Measurements from ENCODE around the gene SNED1. TPM values are rescaled to one million over a fixed set of nuclear protein-coding genes. Genes with fewer than 3 reads are reported as not detected.

SNED1 gene
- polyA plus RNA-seq, 1 donor (not counting 4 experiments of a cell fraction or from before 2014, with no cell fraction given), result 0.12 TPM

DNA sequence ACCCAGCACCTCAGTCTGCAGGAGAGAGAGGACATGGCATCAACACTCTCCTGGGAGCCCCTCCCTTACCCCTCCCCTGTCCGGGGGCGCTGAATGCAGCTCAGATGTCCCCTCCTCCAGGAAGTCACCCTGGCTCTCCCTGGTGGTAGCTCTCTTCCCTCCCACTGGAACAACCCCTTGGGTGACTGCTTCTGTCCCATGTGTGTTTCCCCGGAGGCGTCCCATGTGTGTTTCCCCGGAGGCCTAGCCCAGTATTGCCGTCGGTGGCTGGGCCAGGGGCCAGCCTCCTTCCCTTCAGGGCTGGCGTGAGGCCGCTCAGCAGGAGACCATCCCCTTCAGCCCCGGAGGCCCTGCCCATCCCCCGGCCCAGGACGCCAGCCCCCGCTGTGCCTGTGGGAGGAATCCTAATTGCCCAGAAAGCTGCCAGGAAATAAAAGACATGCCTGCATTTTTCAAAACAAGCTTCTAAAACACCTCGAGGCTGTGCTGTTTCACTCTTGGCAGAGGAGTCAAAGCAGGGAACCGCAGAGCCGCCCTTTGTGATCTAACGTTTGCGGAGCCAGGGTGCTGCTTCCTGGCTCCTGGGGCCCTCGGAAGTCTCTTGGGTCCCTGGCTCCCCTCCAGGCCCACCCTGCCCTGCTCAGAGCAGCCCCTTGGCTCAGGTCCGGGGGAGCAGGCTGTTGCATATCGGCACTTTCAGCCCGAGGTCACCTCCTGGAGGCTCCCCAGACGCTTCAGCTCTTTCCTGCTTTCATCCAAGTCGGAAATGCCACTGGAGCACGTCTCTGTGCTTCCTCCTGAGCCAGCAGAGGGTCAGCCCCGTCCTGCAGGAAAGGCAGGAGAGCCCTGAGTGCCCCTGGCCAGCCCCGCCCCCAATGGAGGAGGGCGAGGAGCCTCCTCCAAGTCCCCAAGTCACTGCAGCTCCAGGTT is 11.4 kb downstream of the SNED1 start:
- Histone ChIP-seq H3K9me1 (ENCODE audit: control insufficient read depth, extremely low read depth, insufficient read depth, low read length) (no peaks in the 10 kb centered on the region), H3K79me2 (ENCODE audit: control insufficient read depth, insufficient read depth, low read length) (no peaks in the 10 kb centered on the region), H3K27me3 (ENCODE audit: control insufficient read depth, extremely low read depth, insufficient read depth, low read length) (peaks cover 22% of the 10 kb centered on the region), H3K4me3 (ENCODE audit: control insufficient read depth in 2 of 3, extremely low read depth in 1 of 3, insufficient read depth in 2 of 3, low read depth in 1 of 3, low read length in 3 of 3) (peak overlapping the region in 2 of 3 experiments; percentile 54 to 57), H4K20me1 (ENCODE audit: control insufficient read depth, extremely low read depth, insufficient read depth, low read length) (no peaks in the 10 kb centered on the region), H2AFZ (ENCODE audit: control insufficient read depth, low read length) (peak overlapping the region; percentile 89), H3K9ac (ENCODE audit: control insufficient read depth, extremely low read depth, insufficient read depth, low read length) (peak overlapping the region; percentile 33), H3K36me3 (ENCODE audit: control insufficient read depth in 2 of 2, extremely low read depth in 1 of 2, insufficient read depth in 2 of 2, low read length in 2 of 2) (no peaks in the 10 kb centered on the region), H3K9me3 (ENCODE audit: control insufficient read depth, low read depth, low read length) (no peaks in the 10 kb centered on the region), H3K4me2 (ENCODE audit: control insufficient read depth, extremely low read depth, insufficient read depth, low read depth, low read length) (peak overlapping the region; percentile 89), H3K27ac (ENCODE audit: control insufficient read depth, insufficient read depth, low read length) (no peak overlapping the region), H3K4me1 (ENCODE audit: control insufficient read depth, extremely low read depth, insufficient read depth, low read length) (peaks cover 12% of the 10 kb centered on the region)
- no peak for TF ChIP-seq EZH2 (IDR thresholded peaks at IDR 0.05; ENCODE audit: low read length)
- TF ChIP-seq, protein P1, sequence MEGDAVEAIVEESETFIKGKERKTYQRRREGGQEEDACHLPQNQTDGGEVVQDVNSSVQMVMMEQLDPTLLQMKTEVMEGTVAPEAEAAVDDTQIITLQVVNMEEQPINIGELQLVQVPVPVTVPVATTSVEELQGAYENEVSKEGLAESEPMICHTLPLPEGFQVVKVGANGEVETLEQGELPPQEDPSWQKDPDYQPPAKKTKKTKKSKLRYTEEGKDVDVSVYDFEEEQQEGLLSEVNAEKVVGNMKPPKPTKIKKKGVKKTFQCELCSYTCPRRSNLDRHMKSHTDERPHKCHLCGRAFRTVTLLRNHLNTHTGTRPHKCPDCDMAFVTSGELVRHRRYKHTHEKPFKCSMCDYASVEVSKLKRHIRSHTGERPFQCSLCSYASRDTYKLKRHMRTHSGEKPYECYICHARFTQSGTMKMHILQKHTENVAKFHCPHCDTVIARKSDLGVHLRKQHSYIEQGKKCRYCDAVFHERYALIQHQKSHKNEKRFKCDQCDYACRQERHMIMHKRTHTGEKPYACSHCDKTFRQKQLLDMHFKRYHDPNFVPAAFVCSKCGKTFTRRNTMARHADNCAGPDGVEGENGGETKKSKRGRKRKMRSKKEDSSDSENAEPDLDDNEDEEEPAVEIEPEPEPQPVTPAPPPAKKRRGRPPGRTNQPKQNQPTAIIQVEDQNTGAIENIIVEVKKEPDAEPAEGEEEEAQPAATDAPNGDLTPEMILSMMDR (optimal IDR thresholded peaks at IDR 0.05 in 1 of 3, IDR thresholded peaks at IDR 0.05 in 1 of 3, conservative IDR thresholded peaks at IDR 0.05 in 1 of 3; ENCODE audit: extremely low read depth in 1 of 3, insufficient read depth in 2 of 3, low read length in 3 of 3), result no peak
- no peak for DNase-seq (ENCODE audit: low read depth, low spot score)
- peak; percentile 73 for FAIRE-seq
- dilution Hi-C loops (cut with MboI; ENCODE audit: extremely low pct_ligation_motif_present, low sequenced_read_pairs), result no loop called here

DNA sequence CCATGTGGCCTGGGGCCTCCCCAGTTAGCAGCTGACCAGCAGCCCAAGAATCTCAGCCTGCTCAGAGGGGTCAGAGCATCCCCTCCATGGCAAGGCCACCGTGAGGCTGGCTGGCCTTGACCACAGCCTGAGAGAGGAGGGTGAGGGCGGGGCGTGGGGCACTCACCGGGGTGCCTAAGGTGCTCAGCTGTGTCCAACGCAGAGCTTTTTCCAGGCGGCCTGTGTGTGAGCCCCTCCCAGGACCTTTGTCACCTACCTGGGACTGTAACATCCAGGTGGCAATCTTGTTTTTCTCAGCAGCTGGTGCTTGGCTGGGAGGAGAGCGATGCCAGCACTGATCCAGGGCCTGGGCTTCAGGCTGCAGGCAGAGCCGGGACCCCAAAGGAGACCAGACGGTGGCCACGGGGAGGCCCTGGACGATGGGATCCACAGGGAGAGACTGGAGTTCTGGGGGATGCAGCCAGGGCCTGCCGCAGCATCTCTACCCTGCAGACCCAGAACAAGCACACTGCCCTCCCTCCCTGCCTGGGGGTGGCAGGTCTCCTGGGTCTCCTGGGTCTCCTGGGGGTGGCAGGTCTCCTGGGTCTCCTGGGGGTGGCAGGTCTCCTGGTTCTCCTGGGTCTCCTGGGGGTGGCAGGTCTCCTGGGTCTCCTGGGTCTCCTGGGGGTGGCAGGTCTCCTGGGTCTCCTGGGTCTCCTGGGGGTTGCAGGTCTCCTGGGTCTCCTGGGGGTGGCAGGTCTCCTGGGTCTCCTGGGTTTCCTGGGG is 12.3 kb downstream of the SNED1 start:
- no peaks in the 10 kb centered on the region for H4K20me1 ChIP-seq (ENCODE audit: control insufficient read depth, extremely low read depth, insufficient read depth, low read length)
- FAIRE-seq (no peak), DNase-seq (ENCODE audit: low read depth, low spot score) (no peak)
- H3K4me1 ChIP-seq (ENCODE audit: control insufficient read depth, extremely low read depth, insufficient read depth, low read length), result peaks cover 12% of the 10 kb centered on the region
- H3K36me3 ChIP-seq (ENCODE audit: control insufficient read depth in 2 of 2, extremely low read depth in 1 of 2, insufficient read depth in 2 of 2, low read length in 2 of 2), result no peaks in the 10 kb centered on the region
- TF ChIP-seq, protein P1 (optimal IDR thresholded peaks at IDR 0.05 in 1 of 3, IDR thresholded peaks at IDR 0.05 in 1 of 3, conservative IDR thresholded peaks at IDR 0.05 in 1 of 3; ENCODE audit: extremely low read depth in 1 of 3, insufficient read depth in 2 of 3, low read length in 3 of 3), result no peak
- TF ChIP-seq EZH2 (IDR thresholded peaks at IDR 0.05; ENCODE audit: low read length), result no peak
- dilution Hi-C loops (cut with MboI; ENCODE audit: extremely low pct_ligation_motif_present, low sequenced_read_pairs), result no loop called here
- H3K27me3 ChIP-seq (ENCODE audit: control insufficient read depth, extremely low read depth, insufficient read depth, low read length), result peaks cover 22% of the 10 kb centered on the region
- no peak overlapping the region for H3K27ac ChIP-seq (ENCODE audit: control insufficient read depth, insufficient read depth, low read length)
- H3K4me3 ChIP-seq (ENCODE audit: control insufficient read depth in 2 of 3, extremely low read depth in 1 of 3, insufficient read depth in 2 of 3, low read depth in 1 of 3, low read length in 3 of 3), result peak overlapping the region in 1 of 3 experiments; percentile 54
- H3K9me1 ChIP-seq (ENCODE audit: control insufficient read depth, extremely low read depth, insufficient read depth, low read length), result no peaks in the 10 kb centered on the region
- no peaks in the 10 kb centered on the region for H3K79me2 ChIP-seq (ENCODE audit: control insufficient read depth, insufficient read depth, low read length)
- peak overlapping the region; percentile 89 for H2AFZ ChIP-seq (ENCODE audit: control insufficient read depth, low read length)
- H3K9ac ChIP-seq (ENCODE audit: control insufficient read depth, extremely low read depth, insufficient read depth, low read length), result peak overlapping the region; percentile 33
- H3K9me3 ChIP-seq (ENCODE audit: control insufficient read depth, low read depth, low read length), result no peaks in the 10 kb centered on the region
- H3K4me2 ChIP-seq (ENCODE audit: control insufficient read depth, extremely low read depth, insufficient read depth, low read depth, low read length), result peak overlapping the region; percentile 89
